Measurements from ENCODE around the gene SSTR5.

DNA sequence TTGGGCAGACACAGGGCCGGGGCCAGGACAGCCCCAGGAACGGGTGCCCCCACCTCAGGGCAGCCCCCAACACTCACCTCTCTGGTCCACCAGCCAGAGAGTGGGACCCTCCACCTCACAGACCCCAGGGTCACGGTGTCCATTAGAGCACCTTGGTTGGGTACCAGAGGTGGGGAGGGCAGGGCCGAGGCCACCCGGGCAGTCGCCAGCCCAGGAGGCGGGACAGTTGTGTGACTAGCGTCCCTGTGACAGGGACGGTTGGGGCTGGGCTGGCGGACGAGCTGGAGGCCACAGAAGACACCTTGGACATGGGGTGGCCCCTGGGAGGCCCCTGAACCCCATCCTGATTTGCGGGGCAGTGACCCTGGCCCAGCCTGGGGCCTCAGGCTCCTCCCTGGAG is 35.2 kb downstream of the SSTR5 start:
- TF ChIP-seq FOS (IDR thresholded peaks at IDR 0.05; ENCODE audit: low read depth, low read length) = no peak
- TF ChIP-seq, protein P1, sequence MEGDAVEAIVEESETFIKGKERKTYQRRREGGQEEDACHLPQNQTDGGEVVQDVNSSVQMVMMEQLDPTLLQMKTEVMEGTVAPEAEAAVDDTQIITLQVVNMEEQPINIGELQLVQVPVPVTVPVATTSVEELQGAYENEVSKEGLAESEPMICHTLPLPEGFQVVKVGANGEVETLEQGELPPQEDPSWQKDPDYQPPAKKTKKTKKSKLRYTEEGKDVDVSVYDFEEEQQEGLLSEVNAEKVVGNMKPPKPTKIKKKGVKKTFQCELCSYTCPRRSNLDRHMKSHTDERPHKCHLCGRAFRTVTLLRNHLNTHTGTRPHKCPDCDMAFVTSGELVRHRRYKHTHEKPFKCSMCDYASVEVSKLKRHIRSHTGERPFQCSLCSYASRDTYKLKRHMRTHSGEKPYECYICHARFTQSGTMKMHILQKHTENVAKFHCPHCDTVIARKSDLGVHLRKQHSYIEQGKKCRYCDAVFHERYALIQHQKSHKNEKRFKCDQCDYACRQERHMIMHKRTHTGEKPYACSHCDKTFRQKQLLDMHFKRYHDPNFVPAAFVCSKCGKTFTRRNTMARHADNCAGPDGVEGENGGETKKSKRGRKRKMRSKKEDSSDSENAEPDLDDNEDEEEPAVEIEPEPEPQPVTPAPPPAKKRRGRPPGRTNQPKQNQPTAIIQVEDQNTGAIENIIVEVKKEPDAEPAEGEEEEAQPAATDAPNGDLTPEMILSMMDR (conservative IDR thresholded peaks at IDR 0.05; ENCODE audit: low read depth, low read length) = no peak
- TF ChIP-seq RFX5 (IDR thresholded peaks at IDR 0.05; ENCODE audit: low read depth, low read length) = no peak
- no peak for TF ChIP-seq MXI1 (IDR thresholded peaks at IDR 0.05; ENCODE audit: borderline replicate concordance, low read depth, low read length)
- TF ChIP-seq RCOR1 (IDR thresholded peaks at IDR 0.05; ENCODE audit: insufficient replicate concordance, low read length) = no peak
- TF ChIP-seq CEBPB (IDR thresholded peaks at IDR 0.05; ENCODE audit: low read depth, low read length) = no peak
- TF ChIP-seq POLR2A (IDR thresholded peaks at IDR 0.05; ENCODE audit: low read depth, low read length) = no peak
- TF ChIP-seq SMC3 (IDR thresholded peaks at IDR 0.05; ENCODE audit: low read depth, low read length) = no peak
- no peak for TF ChIP-seq RAD21 (IDR thresholded peaks at IDR 0.05; ENCODE audit: low read length)
- TF ChIP-seq MAFK (IDR thresholded peaks at IDR 0.05; ENCODE audit: low read depth, low read length) = no peak
- TF ChIP-seq CHD1 (IDR thresholded peaks at IDR 0.05; ENCODE audit: low read depth, low read length) = no peak
- TF ChIP-seq MAZ (IDR thresholded peaks at IDR 0.05; ENCODE audit: borderline replicate concordance, low read depth, low read length) = no peak
- no peak for TF ChIP-seq BHLHE40 (IDR thresholded peaks at IDR 0.05; ENCODE audit: low read depth, low read length)
- TF ChIP-seq, protein P2, sequence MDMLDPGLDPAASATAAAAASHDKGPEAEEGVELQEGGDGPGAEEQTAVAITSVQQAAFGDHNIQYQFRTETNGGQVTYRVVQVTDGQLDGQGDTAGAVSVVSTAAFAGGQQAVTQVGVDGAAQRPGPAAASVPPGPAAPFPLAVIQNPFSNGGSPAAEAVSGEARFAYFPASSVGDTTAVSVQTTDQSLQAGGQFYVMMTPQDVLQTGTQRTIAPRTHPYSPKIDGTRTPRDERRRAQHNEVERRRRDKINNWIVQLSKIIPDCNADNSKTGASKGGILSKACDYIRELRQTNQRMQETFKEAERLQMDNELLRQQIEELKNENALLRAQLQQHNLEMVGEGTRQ (IDR thresholded peaks at IDR 0.05; ENCODE audit: low read depth, low read length) = no peak

Data from IMR-90 (cell line).